HepG2 (cell line): ENCODE data around the gene RGS14.

Experiments used
- ESRRA ChIP-seq: sonication (generic); formaldehyde crosslinking; IDR thresholded peaks from 2 replicates; pipeline ENCODE4 v1.5.1; 2020; ENCODE audit warnings: mild to moderate bottlenecking, low read depth, missing genetic modification reagents
- HDAC6 ChIP-seq: fragments of 200-600 bp; sonication (generic); IDR thresholded peaks from 2 replicates; pipeline ENCODE4 v1.7.0; 2017; ENCODE audit warnings: mild to moderate bottlenecking, antibody characterized with exemption, low read length, low read depth
- JUN ChIP-seq: sonication (generic); formaldehyde crosslinking; IDR thresholded peaks from 2 replicates; pipeline ENCODE4 v1.4.0; 2020; ENCODE audit warnings: mild to moderate bottlenecking, missing genetic modification reagents
- ZBTB38 ChIP-seq: sonication (generic); formaldehyde crosslinking; IDR thresholded peaks from 2 replicates; pipeline ENCODE4 v1.5.1; 2020; ENCODE audit warnings: mild to moderate bottlenecking, missing genetic modification reagents
- TF ChIP-seq, protein P1 (sequence below), 2 experiments: sonication (generic) in 1 of 2; formaldehyde crosslinking in 1 of 2; IDR thresholded peaks; 2 replicates each; pipeline versions ENCODE4 v1.4.0 to v1.6.1; 2018 to 2020; ENCODE audit warnings: missing genetic modification reagents in 2 of 2, borderline replicate concordance in 1 of 2, low read depth in 1 of 2, mild to moderate bottlenecking in 1 of 2, missing biosample characterization in 1 of 2
- TF ChIP-seq, protein P2 (sequence below): sonication (generic); formaldehyde crosslinking; IDR thresholded peaks from 2 replicates; pipeline ENCODE4 v1.5.0; 2020; ENCODE audit warnings: mild to moderate bottlenecking, missing genetic modification reagents, moderate library complexity
- TF ChIP-seq, protein P3 (sequence below): sonication (generic); formaldehyde crosslinking; IDR thresholded peaks from 2 replicates; pipeline ENCODE4 v1.4.0; 2020; ENCODE audit warnings: low read depth, mild to moderate bottlenecking, missing genetic modification reagents

DNA sequence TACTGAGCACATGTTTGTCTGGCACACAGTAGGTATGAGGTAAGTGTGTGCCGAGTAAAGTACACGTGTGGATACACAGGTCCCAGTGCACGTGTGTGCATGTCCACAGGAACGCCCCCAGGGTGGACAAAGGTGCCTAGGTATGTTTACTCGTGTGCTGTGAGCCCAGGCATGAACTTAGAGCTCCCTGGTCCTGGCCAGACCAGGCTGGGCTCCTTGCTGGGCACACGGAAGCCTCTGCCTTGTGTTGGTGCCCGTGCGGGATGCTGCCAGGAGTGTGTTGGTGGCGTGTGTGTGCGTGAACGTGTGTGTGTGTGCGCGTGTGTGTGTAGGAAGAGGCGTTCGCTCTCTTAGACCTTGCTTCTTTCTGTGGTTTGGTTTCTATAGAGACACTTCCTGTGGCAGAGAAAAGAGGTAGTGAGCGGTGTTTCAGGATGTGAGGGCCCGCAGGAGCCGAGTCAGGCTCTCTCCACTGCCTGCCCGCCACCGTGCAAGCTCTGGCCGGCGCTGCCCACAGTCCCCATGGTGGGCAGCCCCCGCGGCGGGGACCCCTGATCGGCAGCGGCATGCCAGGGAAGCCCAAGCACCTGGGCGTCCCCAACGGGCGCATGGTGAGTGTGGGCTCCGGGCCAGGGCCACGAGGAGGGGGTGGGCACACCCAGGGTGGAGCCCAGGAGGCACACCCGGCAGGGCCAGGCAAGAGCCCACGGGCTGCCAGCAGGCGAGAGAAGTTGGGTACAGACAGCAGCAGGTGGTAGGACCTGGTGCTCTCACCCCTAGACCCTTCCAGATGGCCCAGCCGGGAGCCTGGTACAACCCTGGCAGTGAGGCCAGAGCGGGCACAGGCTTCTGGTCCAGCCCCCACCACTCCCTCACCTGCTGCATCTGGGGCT is at the start of gene RGS14:
- TF ChIP-seq ZBTB38, result no peak
- TF ChIP-seq JUN (CRISPR knock-in tag), result no peak
- TF ChIP-seq, protein P1, sequence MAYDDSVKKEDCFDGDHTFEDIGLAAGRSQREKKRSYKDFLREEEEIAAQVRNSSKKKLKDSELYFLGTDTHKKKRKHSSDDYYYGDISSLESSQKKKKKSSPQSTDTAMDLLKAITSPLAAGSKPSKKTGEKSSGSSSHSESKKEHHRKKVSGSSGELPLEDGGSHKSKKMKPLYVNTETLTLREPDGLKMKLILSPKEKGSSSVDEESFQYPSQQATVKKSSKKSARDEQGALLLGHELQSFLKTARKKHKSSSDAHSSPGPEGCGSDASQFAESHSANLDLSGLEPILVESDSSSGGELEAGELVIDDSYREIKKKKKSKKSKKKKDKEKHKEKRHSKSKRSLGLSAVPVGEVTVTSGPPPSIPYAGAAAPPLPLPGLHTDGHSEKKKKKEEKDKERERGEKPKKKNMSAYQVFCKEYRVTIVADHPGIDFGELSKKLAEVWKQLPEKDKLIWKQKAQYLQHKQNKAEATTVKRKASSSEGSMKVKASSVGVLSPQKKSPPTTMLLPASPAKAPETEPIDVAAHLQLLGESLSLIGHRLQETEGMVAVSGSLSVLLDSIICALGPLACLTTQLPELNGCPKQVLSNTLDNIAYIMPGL (CRISPR knock-in tag; IDR thresholded peaks at IDR 0.05; ENCODE audit: borderline replicate concordance in 1 of 2, low read depth in 1 of 2), result no peak
- TF ChIP-seq, protein P2, sequence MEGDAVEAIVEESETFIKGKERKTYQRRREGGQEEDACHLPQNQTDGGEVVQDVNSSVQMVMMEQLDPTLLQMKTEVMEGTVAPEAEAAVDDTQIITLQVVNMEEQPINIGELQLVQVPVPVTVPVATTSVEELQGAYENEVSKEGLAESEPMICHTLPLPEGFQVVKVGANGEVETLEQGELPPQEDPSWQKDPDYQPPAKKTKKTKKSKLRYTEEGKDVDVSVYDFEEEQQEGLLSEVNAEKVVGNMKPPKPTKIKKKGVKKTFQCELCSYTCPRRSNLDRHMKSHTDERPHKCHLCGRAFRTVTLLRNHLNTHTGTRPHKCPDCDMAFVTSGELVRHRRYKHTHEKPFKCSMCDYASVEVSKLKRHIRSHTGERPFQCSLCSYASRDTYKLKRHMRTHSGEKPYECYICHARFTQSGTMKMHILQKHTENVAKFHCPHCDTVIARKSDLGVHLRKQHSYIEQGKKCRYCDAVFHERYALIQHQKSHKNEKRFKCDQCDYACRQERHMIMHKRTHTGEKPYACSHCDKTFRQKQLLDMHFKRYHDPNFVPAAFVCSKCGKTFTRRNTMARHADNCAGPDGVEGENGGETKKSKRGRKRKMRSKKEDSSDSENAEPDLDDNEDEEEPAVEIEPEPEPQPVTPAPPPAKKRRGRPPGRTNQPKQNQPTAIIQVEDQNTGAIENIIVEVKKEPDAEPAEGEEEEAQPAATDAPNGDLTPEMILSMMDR (CRISPR knock-in tag), result no peak
- TF ChIP-seq, protein P3, sequence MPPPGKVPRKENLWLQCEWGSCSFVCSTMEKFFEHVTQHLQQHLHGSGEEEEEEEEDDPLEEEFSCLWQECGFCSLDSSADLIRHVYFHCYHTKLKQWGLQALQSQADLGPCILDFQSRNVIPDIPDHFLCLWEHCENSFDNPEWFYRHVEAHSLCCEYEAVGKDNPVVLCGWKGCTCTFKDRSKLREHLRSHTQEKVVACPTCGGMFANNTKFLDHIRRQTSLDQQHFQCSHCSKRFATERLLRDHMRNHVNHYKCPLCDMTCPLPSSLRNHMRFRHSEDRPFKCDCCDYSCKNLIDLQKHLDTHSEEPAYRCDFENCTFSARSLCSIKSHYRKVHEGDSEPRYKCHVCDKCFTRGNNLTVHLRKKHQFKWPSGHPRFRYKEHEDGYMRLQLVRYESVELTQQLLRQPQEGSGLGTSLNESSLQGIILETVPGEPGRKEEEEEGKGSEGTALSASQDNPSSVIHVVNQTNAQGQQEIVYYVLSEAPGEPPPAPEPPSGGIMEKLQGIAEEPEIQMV (CRISPR knock-in tag), result no peak
- no peak for TF ChIP-seq HDAC6
- no peak for TF ChIP-seq ESRRA (CRISPR knock-in tag)
